ENCODE results near the gene TXLNG.

DNA sequence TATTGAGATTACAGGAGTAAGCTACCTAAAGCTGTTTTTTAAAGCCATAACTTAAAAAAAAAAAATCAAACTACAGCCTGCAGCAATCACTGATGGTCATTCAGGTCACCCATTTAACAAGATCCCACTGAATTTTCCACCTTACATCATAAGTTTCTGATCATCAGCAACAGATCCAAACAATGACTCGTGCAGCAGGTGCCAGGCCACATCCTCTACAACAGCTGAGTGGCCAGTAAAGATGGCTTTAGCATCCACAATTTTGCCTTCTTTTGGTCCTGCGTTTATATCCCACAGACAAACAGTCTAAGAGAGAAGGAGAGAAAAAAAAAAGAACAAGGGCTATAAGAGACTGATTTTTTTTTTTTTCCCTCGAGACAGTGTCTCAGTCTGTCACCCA lies 67.3 kb downstream of the TXLNG start:
- TF ChIP-seq POLR2A (IDR thresholded peaks at IDR 0.05), result no peak
- TF ChIP-seq, protein P1, sequence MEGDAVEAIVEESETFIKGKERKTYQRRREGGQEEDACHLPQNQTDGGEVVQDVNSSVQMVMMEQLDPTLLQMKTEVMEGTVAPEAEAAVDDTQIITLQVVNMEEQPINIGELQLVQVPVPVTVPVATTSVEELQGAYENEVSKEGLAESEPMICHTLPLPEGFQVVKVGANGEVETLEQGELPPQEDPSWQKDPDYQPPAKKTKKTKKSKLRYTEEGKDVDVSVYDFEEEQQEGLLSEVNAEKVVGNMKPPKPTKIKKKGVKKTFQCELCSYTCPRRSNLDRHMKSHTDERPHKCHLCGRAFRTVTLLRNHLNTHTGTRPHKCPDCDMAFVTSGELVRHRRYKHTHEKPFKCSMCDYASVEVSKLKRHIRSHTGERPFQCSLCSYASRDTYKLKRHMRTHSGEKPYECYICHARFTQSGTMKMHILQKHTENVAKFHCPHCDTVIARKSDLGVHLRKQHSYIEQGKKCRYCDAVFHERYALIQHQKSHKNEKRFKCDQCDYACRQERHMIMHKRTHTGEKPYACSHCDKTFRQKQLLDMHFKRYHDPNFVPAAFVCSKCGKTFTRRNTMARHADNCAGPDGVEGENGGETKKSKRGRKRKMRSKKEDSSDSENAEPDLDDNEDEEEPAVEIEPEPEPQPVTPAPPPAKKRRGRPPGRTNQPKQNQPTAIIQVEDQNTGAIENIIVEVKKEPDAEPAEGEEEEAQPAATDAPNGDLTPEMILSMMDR (IDR thresholded peaks at IDR 0.05), result no peak

Measured in ovary (tissue), 3 donors.